Breast epithelium (tissue), 4 donors: ENCODE results near the gene IMPA2. TPM values are rescaled to one million over a fixed set of nuclear protein-coding genes. Genes with fewer than 3 reads are reported as not detected.

ENCODE experiments used
- DNase-seq, 2 donors: peaks; one replicate each; pipeline ENCODE4 v3.0.0-alpha.2; 2019; ENCODE audit warnings: low spot score in 2 of 2
- H3K27ac ChIP-seq, 2 donors: fragments of 200-600 bp; sonication (generic) in 1 of 2; one replicate each; pipeline ENCODE4 v1.5.1; 2016 to 2019; ENCODE audit warnings: mild to moderate bottlenecking in 1 of 2
- H3K27me3 ChIP-seq, 2 donors: fragments of 200-600 bp; sonication (generic) in 1 of 2; one replicate each; pipeline versions ENCODE4 v1.5.1 to v1.6.0; 2017 to 2019; ENCODE audit warnings: control low read depth in 1 of 2, mild to moderate bottlenecking in 1 of 2
- H3K36me3 ChIP-seq: fragments of 200-600 bp; one replicate; pipeline ENCODE4 v1.5.1; 2019
- H3K4me1 ChIP-seq, 2 donors: fragments of 200-600 bp; sonication (generic); one replicate each; pipeline ENCODE4 v1.5.1; 2016 to 2019; ENCODE audit warnings: control low read depth in 1 of 2
- H3K4me3 ChIP-seq, 3 donors: fragments of 200-600 bp; sonication (generic); 1 replicate in 2 of 3; 2 replicates in 1 of 3; pipeline ENCODE4 v1.5.1; 2016 to 2019; ENCODE audit warnings: mild to moderate bottlenecking in 3 of 3, moderate library complexity in 2 of 3
- H3K9me3 ChIP-seq, 2 donors: fragments of 200-600 bp; sonication (generic) in 1 of 2; one replicate each; pipeline ENCODE4 v1.5.1; 2016 to 2019; ENCODE audit warnings: control low read depth in 1 of 2
- POLR2A ChIP-seq: fragments of 450-650 bp; IDR thresholded peaks from one replicate; pipeline ENCODE4 v1.6.1; 2016; ENCODE audit warnings: antibody characterized with exemption, mild to moderate bottlenecking, moderate library complexity
- POLR2AphosphoS5 ChIP-seq, 3 donors: sonication (generic); formaldehyde crosslinking; IDR thresholded peaks; one replicate each; pipeline ENCODE4 v1.6.1; 2017; ENCODE audit warnings: antibody characterized with exemption in 3 of 3
- intact Hi-C: fragments of 100-400 bp; cut with DNase I; formaldehyde crosslinking; loops from one replicate; pipeline ENCODE4 v1.15.1; 2023; ENCODE audit warnings: low total_unique reads
- total RNA-seq, 3 donors: library from RNA; depleted of rRNA; stranded (reverse); fragments of >200 nt; gene quantifications; one replicate each; pipeline ENCODE4 v1.1.0, GENCODE V29; 2016
- TF ChIP-seq, protein P1 (sequence below), 3 donors: fragments of 450-650 bp; IDR thresholded peaks; one replicate each; pipeline ENCODE4 v1.5.1; 2016 to 2017; ENCODE audit warnings: antibody characterized with exemption in 3 of 3, mild to moderate bottlenecking in 3 of 3, moderate library complexity in 3 of 3

IMPA2 gene
- total RNA-seq, 3 donors from 2014 or later: 25.2 to 26.5 (median 26.2) TPM

- Histone ChIP-seq H3K27me3 (no peaks in the 10 kb centered on the region), H3K27ac (peak overlapping the region; percentile 71 to 81), H3K4me1 (peaks cover 0 to 14% of the 10 kb centered on the region in 2 donors), H3K9me3 (no peaks in the 10 kb centered on the region), H3K36me3 (no peaks in the 10 kb centered on the region), H3K4me3 (no peak overlapping the region)
- intact Hi-C loops: no loop called here
- TF ChIP-seq POLR2AphosphoS5 (IDR thresholded peaks at IDR 0.05): no peak
- TF ChIP-seq POLR2A: no peak
- TF ChIP-seq, protein P1, sequence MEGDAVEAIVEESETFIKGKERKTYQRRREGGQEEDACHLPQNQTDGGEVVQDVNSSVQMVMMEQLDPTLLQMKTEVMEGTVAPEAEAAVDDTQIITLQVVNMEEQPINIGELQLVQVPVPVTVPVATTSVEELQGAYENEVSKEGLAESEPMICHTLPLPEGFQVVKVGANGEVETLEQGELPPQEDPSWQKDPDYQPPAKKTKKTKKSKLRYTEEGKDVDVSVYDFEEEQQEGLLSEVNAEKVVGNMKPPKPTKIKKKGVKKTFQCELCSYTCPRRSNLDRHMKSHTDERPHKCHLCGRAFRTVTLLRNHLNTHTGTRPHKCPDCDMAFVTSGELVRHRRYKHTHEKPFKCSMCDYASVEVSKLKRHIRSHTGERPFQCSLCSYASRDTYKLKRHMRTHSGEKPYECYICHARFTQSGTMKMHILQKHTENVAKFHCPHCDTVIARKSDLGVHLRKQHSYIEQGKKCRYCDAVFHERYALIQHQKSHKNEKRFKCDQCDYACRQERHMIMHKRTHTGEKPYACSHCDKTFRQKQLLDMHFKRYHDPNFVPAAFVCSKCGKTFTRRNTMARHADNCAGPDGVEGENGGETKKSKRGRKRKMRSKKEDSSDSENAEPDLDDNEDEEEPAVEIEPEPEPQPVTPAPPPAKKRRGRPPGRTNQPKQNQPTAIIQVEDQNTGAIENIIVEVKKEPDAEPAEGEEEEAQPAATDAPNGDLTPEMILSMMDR (IDR thresholded peaks at IDR 0.05): no peak
- no peak for DNase-seq
Measured at GRCh38 chr18:12014521-12015415, 33.5 kb downstream of the IMPA2 start.

- H3K4me3 ChIP-seq: no peak overlapping the region
- no peaks in the 10 kb centered on the region for H3K9me3 ChIP-seq
- H3K36me3 ChIP-seq: no peaks in the 10 kb centered on the region
- peaks cover 0 to 14% of the 10 kb centered on the region in 2 donors for H3K4me1 ChIP-seq
- intact Hi-C loops: no loop called here
- peak overlapping the region; percentile 71 to 81 for H3K27ac ChIP-seq
- no peaks in the 10 kb centered on the region for H3K27me3 ChIP-seq
- peak in 1 of 2 donors; percentile 78 for DNase-seq
- TF ChIP-seq POLR2AphosphoS5 (IDR thresholded peaks at IDR 0.05): peak in 2 of 3 donors; percentile 11 to 31
- TF ChIP-seq, protein P1 (IDR thresholded peaks at IDR 0.05): no peak
- no peak for TF ChIP-seq POLR2A
Measured at GRCh38 chr18:12015416-12016062, 34.2 kb downstream of the IMPA2 start.

- H3K27ac ChIP-seq: peak overlapping the region; percentile 4 to 60
Measured at GRCh38 chr18:12017081-12017480, 35.8 kb downstream of the IMPA2 start.

DNA sequence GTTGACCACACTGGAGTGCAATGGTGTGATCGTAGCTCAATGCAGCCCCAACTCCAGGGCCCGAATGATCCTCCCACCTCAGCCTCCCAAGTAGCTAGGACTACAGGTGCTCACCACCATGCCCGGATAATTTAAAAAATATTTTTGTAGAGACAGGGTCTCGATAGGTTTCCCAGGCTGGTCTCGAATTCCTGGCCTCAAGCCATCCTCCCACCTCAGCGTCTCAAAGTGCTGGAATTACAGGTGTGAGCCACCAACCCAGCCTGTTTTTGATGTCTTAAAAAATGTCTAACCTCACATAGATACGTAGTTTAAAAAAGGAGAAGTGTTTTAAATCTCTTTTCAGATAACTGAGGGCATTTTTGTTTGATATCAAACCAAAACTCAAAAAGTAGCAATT is 37.6 kb downstream of the IMPA2 start:
- Histone ChIP-seq H3K36me3 (no peaks in the 10 kb centered on the region), H3K27ac (no peak overlapping the region), H3K27me3 (no peaks in the 10 kb centered on the region), H3K4me3 (no peak overlapping the region), H3K4me1 (peaks cover 0 to 4% of the 10 kb centered on the region in 2 donors), H3K9me3 (no peaks in the 10 kb centered on the region)
- DNase-seq: no peak
- TF ChIP-seq, protein P1 (IDR thresholded peaks at IDR 0.05): no peak
- no peak for TF ChIP-seq POLR2AphosphoS5 (IDR thresholded peaks at IDR 0.05)
- no peak for TF ChIP-seq POLR2A
- intact Hi-C loops: no loop called here

More at GRCh38 chr18:12017081-12017480, 35.8 kb downstream of the IMPA2 start:
- Histone ChIP-seq H3K9me3 (no peaks in the 10 kb centered on the region), H3K4me1 (peaks cover 0 to 14% of the 10 kb centered on the region in 2 donors), H3K27me3 (no peaks in the 10 kb centered on the region), H3K36me3 (no peaks in the 10 kb centered on the region), H3K4me3 (no peak overlapping the region)
- TF ChIP-seq POLR2A (no peak), POLR2AphosphoS5 (IDR thresholded peaks at IDR 0.05) (no peak)
- TF ChIP-seq, protein P1 (IDR thresholded peaks at IDR 0.05): no peak
- DNase-seq: no peak
- intact Hi-C loops: no loop called here

DNA sequence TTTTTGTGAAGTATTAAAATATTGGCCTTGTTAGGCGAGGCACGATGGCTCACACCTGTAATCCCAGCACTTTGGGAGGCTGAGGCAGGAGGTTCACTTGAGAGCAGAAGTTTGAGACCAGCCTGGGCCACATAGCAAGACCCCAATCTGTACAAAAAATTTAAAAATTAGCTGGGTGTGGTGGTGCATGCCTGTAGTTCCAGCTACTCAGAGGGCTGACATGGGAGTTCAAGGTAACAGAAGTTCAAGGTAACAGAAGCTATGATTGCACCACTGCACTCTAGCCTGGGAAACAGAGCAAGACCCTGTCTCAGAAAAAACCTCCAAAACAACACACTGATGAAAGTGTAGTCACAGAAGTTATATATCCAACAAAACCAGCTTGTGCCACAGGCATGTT is 39.8 kb downstream of the IMPA2 start:
- DNase-seq: no peak
- H3K4me1 ChIP-seq: no peaks in the 10 kb centered on the region
- no peaks in the 10 kb centered on the region for H3K36me3 ChIP-seq
- intact Hi-C loops: loop anchor here (10.0 kb wide), 1 partner anchor 214 kb away; no protein-coding TSS in a partner anchor
- no peak overlapping the region for H3K4me3 ChIP-seq
- H3K9me3 ChIP-seq: no peaks in the 10 kb centered on the region
- no peak overlapping the region for H3K27ac ChIP-seq
- H3K27me3 ChIP-seq: no peaks in the 10 kb centered on the region
- TF ChIP-seq POLR2A: no peak
- TF ChIP-seq, protein P1 (IDR thresholded peaks at IDR 0.05): no peak
- TF ChIP-seq POLR2AphosphoS5 (IDR thresholded peaks at IDR 0.05): no peak
